ENCODE data around the gene EFNA1.
"Not testable (repeated sequence)": the region's sequence is repeated elsewhere in the genome, so short reads cannot be mapped to it uniquely, and the experiment has no call there.

Gene EFNA1

DNA sequence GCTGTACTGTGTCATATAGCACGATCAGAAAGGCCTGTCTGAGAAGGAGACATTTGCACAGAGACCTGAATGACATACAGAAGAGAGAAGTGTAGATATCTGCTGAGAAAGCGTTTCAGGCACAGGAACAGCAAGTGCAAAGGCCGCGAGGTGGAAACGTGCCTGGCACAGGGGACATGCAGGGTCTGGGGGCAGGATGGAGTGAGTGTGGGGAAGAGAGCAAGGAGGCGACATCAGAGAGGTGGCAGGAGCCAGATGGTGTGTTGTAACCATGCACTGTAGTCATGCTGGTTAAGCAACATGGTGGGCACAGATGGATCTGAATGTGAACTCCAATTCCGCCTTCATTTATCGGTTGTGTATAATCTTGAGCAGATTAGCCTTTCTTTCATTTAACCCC is 32.5 kb downstream of the EFNA1 start:
- DNase-seq, result no peak

DNA sequence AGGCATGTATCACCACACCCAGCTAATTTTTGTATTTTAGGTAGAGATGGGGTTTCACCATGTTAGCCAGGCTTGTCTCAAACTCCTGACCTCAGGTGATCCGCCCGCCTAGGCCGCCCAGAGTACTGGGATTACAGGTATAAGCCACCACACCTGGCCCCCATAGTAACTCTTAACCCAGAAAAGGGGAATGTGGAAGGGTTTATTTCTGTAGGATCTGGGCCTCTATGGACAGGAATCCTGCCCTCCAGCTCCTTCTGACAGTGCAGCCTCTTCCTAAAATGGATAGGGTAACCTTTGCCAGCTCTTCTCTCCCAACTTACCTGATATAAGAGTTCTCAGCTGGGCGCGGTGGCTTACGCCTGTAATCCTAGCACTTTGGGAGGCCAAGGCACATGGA is 35.0 kb downstream of the EFNA1 start:
- not testable (repeated sequence) for DNase-seq

DNA sequence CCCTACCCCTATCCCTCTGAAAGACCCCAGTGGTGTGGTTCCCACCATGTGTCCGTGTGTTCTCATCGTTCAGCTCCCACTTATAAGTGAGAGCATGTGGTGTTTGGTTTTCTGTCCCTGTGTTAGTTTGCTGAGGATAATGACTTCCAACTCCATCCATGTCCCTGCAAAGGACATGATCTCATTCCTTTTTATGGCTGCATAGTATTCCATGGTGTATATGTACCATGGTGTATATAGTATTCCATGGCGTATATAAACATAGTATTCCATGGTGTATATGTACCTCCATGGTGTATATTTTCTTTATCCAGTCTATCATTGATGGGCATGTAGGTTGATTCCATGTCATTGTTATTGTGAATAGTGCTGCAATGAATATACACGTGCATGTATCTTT is 36.1 kb downstream of the EFNA1 start:
- DNase-seq, result not testable (repeated sequence)

DNA sequence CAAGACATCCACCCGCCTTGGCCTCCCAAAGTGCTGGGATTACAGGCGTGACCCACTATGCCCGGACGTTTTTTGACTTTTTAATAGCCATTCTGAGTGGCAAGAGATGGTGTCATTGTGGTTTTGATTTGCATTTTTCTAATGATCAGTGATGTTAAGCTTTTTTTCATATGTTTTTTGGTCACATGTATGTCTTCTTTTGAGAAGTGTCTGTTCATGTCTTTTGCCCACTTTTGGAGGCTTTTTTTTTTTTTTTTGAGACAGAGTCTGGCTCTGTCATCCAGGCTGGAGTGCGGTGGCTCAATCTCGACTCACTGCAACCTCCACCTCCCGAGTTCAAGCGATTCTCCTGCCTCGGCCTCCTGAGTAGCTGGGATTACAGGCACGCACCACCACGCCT is 36.9 kb downstream of the EFNA1 start:
- DNase-seq, result not testable (repeated sequence)

DNA sequence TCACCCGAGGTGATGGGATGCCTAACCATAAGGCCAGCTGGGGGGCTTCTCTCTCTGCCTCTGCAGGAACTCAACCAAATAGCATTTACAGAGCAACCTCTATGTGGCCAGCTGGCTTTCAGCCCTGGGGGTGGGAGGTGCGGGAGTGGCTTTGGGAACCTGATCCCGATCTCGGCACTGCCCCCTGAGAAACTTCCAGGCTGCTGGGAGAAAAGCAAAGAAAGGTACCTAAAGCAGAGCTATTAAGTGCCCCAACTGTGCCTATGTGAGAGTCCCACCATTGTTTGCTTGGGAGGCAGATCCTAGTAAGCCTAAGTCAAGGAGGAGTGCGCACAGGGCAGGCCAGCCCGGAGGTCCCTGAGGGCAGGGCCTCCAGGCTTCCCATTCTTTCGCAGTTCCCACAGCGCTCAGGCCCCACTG is 38.4 kb downstream of the EFNA1 start:
- no peak for DNase-seq

DNA sequence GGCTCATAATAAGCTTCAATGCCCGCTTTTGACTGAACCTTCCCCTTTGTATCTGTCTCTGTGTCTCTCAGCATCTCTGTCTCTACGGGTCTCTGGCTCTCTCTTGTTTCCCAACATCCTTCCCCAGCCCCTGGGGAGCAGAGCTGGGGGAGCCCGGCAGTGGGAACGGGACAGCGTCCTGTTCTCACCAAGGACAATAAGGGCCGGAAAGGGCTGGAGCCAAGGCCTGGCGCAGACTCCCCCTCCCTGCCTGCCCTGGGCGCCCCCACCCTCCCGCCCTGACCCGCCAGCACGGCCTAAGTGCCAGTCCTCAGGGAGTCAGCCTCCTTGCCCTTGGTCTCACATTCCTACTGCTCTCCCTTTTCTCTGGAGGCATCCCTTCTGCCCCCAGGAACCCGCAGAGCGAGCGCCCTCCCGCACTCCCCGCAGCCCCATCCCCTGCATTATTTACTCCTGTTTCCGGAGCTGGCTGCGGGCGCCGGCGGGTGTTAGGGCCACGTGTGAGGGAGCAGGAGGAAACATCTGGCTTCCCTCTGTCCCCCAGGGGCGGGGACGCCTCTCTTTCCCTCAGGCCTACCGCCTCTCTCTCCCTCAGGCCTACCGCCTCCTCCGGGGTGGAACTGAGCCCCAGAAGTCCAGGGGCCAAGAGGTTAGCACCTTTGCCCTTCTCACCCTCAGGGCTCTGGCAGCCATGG is 38.9 kb downstream of the EFNA1 start:
- DNase-seq, result no peak

DNA sequence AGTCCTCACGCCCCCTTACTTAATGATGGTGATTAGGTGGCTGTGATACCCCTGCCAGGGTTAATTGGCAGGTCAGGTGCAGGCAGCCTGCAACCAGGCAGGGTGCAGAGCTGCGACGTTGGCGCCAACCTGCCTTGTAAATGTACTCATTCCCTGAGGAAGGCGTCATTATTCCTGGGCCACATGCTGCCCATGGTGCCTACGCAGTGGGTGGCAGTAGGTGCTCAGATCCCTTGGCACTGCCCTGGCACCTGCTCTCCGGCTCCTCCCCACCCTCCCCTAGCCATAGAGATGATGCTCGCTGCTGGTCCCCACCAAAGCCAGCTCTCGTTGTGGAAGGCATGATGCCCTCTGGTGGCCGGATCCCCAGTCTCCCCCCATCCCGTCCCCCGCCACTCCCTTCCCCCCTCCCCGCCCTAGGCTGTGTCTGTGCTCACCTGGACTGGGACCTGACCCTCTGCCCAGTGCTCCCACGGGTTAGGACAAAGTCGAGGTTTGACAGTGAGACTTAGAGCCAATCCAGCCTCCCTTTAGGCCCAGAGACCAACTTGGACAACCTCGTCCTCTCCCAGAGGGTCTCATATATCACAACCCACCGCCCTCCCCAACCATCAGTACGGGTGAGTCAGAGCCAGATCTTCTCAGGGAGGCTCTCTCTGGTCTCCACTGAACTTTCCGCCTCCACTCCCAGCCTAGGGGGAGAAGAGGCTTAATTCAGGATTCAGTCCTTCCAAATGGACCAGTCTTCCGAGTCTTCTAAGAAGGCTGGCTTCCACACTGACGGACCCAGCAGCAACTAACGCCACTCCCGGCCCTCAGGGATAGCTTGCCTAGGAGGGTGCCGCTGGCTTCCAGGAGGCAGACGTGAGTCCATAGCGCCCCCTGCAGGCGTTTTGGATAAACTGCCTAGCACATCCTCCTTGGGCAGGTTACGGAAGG is 39.8 kb downstream of the EFNA1 start:
- DNase-seq, result peak; percentile 77

DNA sequence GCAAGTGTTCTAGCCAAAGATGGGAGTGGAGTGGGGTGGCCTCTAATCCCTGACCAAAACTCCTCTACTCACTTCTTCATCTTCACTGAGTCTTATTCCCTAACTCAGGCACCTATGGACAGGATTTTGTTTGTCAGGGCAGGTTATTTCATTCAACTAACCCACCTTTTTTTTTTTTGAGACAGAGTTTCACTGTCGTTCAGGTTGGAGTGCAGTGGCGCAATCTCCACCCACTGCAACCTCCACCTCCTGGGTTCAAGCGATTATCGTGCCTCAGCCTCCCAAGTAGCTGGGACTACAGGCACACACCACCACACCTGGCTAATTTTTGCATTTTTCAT is 40.4 kb downstream of the EFNA1 start:
- DNase-seq, result not testable (repeated sequence)

DNA sequence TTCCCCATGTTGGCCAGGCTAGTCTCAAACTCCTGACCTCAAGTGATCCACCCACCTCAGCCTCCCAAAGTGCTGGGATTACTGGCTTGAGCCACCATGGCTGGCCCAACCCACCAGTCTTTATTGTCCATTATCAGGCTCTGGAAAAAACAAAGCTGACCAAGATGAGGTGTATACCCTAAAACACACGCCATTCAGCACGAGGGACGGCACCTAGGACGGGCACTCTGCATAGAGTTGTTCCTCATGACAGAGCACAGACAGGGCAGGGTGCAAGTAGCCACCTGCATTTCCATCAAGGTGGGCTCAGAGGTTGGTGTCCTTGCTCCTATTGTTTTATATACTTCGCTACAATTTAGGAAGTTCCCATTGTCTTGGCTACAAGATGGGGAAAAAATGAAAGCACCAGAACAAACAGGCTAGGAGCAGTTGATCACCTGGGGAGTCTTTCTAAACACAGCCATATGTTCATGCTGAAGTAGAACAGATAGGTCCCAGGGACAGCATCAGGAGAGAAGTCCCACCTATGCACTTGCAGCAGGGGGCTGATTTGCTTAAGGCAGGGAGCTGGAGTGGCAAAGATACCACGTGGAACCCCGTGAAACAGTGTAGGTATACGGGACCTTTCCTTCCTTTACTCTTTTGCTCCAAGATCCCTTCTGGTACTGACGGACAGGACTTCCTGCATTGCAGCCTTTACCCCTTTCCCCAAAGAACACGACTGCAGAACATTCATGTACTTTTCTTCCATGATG is 41.0 kb downstream of the EFNA1 start:
- no peak for DNase-seq

DNA sequence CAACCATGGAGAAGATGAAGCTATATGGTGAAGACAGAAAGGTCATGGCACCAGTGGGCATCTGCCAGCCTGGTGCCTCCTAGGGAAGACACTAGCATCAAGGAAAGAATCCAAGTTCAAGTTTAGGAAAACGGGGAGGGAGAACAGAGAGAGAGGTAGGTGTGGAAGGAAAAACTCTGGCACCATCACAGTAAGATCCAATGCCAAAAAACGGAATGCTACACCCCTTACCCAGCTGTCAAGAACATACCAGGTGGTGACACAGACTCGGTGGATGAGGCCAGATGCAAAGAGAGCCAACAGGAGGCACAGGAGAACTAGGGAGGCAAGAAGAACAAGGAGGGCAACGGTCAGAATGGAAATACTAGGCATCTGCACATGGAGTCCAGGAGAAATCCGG is 41.9 kb downstream of the EFNA1 start:
- DNase-seq, result no peak

DNA sequence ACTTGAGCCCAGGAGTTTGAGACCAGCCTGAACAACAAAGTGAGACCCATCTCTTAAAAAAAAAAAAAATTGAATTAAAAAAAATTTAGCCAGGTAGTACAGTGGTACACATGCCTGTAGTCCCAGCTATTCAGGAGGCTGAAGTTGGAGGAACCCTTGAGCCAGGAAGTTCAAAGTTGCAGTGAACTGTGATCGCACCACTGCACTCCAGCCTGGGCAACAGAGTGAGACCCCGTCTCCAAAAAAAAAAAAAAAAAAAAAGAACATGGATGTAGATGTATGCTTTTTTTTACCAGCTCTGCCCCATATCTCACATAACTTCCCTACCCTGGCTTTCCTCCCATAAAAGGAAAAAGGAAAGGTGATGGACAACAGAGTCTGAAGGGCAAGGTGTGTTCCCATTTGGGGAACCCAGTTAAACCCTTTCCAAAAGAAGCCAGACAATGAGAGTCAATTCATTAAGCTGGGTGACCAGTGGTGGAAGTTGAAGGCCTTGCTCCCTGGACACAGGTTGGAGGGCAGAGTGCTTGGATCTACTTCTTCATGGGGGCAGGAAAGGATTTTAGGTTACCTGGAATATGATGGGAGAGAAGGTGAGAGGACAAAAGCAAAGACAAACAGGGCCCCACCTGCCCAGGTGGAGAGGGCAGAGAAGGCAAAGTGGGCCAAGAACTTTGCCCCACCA is 42.6 kb downstream of the EFNA1 start:
- DNase-seq, result no peak

DNA sequence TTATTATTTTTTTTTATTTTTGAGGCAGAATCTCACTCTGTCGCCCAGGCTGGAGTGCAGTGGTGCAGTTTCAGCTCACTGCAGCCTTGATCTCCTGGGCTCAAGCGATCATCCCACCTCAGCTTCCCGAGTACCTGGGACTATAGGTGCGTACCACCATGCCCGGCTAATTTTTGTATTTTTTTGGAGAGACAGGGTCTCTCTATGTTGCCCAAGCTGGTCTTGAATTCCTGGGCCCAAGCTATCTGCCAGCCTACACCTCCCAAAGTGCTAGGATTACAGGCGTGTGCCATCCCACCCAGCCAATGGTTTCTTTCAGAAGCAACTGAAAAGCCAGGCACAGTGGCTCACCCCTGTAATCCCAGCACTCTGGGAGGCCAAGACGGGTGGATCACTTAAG is 43.1 kb downstream of the EFNA1 start:
- no peak for DNase-seq

DNA sequence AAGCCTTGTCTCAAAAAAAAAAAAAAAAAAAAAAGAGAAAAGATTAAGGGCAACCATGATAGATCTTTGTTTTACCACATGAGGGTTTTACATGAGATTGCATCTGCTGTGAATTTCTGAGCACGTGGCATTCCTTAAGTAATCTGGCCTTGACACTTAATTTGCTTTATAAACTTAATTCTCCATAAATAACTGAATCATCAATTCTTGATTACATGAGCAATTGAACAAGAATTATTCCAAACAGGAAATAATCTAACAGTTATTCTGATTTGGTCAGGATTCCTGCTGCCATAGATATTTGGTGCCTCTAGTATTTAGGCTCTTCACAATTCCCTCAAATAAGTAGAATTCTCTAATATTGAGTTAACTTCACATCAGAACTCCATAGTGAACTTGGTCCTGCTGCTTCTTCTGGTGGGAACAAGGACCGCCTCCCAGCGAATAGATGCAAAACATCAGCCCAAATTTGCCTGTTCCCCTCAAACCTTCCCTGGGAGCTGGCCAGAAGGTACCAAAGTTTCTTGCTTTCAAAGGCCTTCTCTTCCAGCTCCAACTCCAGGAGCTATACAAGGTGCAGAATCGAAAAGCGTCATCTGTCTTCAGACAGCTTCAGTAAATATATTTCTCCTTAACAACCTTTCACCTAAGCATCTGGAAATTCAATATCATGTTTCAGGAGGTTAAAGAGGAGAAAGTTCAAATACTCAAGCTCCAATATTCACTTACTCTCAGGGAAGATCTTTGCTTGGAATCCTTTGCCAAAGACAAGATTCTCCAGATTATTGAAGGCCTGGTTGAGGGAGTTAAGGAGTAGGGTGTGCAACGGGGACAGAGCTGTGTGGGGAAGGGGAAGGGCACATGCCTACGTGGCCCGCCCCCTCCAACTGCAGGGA is 44.4 kb downstream of the EFNA1 start:
- no peak for DNase-seq

DNA sequence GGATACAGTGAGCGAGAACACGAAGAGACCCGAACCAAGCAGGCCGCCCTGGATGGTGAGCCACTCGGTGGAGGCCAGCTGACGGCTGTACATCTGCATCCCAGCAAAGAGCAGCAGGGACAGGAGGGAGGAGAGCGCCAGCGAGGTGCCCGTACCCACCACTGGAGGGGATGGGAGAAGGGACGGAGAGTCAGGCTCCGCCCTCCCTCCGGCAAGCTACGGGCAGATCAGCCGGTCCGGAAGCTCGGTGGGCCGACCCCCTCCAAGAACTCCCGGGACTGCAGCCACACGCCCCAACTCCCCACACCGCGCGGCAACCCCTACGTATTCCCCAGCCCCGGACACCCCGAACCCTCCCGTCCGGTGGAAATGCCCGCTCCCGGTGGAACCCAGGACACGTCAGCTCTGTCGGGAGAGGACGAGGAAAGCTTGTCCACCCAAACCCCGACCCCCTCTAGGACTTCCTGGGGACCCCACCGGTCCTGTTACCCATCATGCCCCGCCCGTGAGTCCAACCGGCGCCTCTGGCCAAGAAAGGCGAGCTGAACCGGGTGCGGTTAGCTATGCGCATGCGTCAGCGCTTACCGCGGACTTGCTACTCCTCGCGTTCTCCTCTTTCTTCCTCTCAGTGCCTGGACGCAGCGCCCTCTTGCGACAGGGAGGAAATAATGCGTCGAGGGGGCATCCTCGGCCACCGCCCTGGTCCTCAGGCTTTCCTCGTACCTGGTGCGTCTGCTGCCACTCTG is 45.2 kb downstream of the EFNA1 start, which contains the start of gene KRTCAP2:
Gene KRTCAP2 (minus strand): TSS at position 573 of the 746 bp plus-strand sequence. CDS start 80 bp downstream, at position 493.
- DNase-seq, result peak; percentile 93

DNA sequence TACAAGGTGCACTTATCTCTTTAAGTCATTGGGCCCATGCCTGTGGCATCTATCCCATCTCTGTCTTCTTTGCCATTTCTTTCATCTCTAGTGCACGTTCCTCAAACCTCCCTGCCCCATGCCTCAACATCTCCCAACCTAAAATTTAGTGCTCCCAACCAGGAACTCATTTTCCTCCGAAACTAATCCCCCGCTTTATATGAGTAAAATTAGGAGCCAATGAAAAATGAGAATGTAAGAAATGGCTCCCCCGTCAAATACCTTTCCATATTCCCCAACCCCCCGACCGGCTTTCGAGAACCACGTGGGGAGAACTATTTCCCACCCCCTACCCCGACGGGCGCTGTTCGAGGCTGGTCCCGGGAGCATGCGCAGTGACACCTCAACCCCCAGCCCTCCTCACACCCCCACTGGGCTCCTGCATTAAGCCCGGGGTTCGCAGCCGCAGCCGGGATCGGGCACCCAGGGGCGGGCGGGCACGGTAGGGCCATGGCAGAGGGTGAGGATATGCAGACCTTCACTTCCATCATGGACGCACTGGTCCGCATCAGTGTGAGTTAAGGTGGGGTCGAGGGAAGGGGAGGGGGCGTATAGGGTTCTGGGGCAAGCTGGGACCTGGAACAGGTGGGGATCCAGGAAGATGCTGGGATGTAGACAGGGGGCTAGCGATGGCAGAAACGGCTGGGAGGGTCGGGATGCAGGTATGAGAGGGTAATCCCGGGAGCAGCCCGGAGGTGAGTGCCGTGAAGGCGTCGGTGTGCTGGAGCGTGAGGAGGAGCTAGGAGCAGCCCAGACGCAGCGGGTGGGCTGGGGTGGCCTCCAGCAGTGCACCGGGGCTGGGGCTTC is 46.0 kb downstream of the EFNA1 start, which contains the start of gene TRIM46:
Gene TRIM46 (plus strand): TSS at position 372 of the 846 bp plus-strand sequence. CDS start 118 bp downstream, at position 490.
- DNase-seq, result peak; percentile 73

DNA sequence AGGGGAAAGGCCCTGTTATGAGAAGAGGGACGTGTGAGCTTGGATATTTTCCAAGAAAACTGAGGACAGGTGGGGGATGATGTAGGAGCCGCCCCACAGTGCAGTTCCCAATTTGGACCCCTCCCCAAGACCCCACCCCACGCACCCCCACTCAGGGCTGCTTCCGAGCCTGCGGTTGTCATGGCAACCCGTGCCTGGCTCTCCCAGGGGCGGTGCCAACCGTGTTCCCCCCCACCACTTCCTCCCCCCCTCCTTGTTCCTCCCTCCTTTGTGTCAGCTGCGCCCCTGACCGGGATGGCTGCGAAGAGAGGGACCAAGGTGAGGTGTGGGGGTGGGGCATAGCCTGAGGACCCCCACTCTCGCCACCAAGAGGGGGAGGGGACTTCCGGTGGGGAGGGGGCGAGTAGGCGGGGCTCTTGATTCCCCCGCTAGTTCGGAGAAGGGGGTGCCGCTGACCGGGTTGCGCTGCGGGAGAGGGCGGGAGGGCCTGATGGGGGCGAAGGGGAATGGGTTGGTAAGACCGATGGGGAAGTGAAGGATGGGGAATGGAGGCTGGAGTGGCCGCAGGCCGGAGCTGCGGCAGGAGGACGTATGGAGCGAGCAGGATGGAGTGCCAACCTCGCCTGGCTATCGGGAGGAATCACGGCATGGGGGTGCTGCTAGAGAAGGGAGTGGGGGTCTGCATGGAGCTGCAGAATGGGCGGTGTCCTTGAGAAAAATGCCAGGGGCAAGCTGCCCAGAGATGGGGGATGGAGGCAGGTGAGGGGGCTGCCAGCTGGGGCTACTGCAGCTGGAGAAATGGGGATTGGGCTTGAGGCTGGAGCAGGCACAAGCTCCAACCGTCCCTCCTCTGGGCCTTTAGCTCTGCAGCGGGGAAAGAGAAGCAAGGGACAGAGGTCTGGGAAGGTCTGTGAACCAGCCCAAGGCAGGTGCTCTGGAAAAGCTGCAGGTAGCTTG is 46.9 kb downstream of the EFNA1 start:
- peak; percentile 35 for DNase-seq

DNA sequence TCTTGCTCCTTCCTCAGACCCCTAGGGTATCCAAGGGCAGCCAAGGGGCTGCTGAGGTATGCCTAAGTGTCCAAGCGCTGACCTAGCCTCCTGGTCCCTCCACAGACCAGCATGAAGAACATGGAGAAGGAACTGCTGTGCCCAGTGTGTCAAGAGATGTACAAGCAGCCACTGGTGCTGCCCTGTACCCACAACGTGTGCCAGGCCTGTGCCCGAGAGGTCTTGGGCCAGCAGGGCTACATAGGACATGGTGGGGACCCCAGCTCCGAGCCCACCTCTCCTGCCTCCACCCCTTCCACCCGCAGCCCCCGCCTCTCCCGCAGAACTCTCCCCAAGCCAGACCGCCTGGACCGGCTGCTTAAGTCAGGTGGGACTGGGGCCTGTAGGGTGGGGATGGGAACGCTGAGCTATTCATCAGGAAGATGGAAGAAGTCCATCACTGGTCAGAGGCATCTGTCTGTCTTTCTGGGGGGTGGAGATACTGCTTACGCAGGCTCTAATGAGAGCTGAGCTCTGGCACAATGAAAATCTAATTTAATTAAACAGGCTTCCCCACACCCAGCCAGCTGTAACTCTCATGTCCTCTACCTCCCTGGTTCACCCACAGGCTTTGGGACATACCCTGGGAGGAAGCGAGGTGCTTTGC is 47.7 kb downstream of the EFNA1 start:
- DNase-seq, result no peak

DNA sequence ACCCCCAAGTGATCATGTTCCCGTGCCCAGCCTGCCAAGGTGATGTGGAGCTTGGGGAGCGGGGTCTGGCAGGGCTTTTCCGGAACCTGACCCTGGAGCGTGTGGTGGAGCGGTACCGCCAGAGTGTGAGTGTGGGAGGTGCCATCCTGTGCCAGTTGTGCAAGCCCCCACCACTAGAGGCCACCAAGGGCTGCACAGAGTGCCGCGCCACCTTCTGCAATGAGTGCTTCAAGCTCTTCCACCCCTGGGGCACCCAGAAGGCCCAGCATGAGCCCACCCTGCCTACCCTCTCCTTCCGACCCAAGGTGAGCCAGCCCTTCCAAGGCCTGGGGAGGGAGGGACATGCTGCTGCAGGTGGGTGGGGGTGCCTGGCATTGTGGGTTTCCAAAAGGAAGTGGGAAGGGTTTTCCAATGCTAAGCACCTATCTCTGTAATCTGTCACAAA is 48.3 kb downstream of the EFNA1 start:
- DNase-seq, result no peak

Data from stimulated activated naive CD4-positive, alpha-beta T cell treated with Interleukin-2 at 50 U/mL for 16 hours (primary cell).